ENCODE results near the gene LKAAEAR1. TPM values are rescaled to one million over a fixed set of nuclear protein-coding genes. Genes with fewer than 3 reads are reported as not detected.

The LKAAEAR1 gene
- total and polyA plus RNA-seq, 4 donors, result not detected

DNA sequence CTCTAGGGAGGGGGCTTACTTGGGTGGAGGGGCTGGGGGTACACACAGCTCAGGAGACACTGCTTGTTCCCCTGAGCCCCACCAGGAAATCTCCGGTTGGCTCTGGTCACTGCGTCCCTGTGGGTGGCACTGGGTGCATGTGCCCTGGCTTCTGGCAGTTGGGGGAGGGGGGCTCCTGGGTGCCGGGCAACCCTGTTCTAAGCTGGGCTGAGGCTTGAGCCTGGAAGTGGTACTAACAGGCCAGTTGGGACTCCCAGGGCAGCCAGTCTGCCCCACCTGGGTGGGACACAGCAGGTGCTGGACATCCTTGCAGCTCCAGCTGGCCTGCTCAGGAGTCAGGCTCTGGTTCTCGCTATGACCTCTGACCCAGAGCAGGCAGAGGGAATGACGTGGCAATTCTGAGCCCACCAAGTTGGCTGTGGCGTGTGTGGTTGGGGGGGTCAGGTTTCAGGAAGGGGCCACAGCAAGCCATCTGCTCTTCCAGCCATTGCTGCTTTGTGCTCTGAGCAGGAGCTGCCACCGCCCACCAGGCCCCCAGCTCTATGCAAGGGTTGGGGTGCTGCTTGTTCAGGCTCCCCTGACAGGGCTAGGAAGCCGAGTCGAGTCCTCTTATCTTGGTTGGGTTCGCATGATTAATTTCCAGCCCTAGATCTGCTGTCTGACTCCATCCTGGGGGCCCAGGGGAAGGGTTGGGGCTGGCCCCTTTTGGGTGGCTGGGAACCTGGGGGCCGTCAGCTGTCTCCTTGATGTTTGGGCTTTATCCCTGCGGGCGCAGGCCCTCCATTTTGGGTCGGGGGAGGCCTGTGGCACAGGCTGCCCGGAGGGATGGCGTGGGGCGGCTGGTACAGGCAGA, 47.6 kb downstream of the LKAAEAR1 start:
- intact Hi-C loops (cut with DNase I), result no loop called here
- DNase-seq, result no peak
- no peaks in the 10 kb centered on the region for H3K27me3 ChIP-seq (ENCODE audit: control insufficient read depth in 1 of 2, insufficient read depth in 2 of 2, low read length in 1 of 2)
- no peak overlapping the region for H3K4me3 ChIP-seq (ENCODE audit: low read length in 2 of 2)
- no peaks in the 10 kb centered on the region for H3K9me3 ChIP-seq (ENCODE audit: control insufficient read depth, low read length)
- no peaks in the 10 kb centered on the region for H3K4me1 ChIP-seq (ENCODE audit: control insufficient read depth in 1 of 2, insufficient read depth in 2 of 2, low read length in 2 of 2)
- peaks cover 0 to 4% of the 10 kb centered on the region in 2 donors for H3K36me3 ChIP-seq (ENCODE audit: control insufficient read depth in 1 of 2, insufficient read depth in 2 of 2, low read length in 1 of 2)
- WGBS, 2 donors, result 60 to 62% methylated on average over 17 of the region's 17 CpGs
- H3K27ac ChIP-seq (ENCODE audit: low read depth in 1 of 2, low read length in 2 of 2), result no peak overlapping the region
- ATAC-seq (ENCODE audit: low FRiP score), result no peak

GRCh38 chr20:64035933-64036345, 48.3 kb downstream of the LKAAEAR1 start, which contains the start of gene C20orf204:
Gene C20orf204, plus strand, starts transcription at chr20:64036182. Its CDS starts 142 bp downstream, at chr20:64036324.
- no peaks in the 10 kb centered on the region for H3K9me3 ChIP-seq (ENCODE audit: control insufficient read depth, low read length)
- peaks cover 0 to 4% of the 10 kb centered on the region in 2 donors for H3K36me3 ChIP-seq (ENCODE audit: control insufficient read depth in 1 of 2, insufficient read depth in 2 of 2, low read length in 1 of 2)
- intact Hi-C loops (cut with DNase I), result no loop called here
- 68 to 76% methylated on average over 10 of the region's 10 CpGs for WGBS, 2 donors
- DNase-seq (no peak), ATAC-seq (ENCODE audit: low FRiP score) (no peak)
- no peak within 1 kb of the TSS for H3K4me3 ChIP-seq (ENCODE audit: low read length in 2 of 2)
- no peaks in the 10 kb centered on the region for H3K4me1 ChIP-seq (ENCODE audit: control insufficient read depth in 1 of 2, insufficient read depth in 2 of 2, low read length in 2 of 2)
- H3K27me3 ChIP-seq (ENCODE audit: control insufficient read depth in 1 of 2, insufficient read depth in 2 of 2, low read length in 1 of 2), result no peaks in the 10 kb centered on the region
- H3K27ac ChIP-seq (ENCODE audit: low read depth in 1 of 2, low read length in 2 of 2), result no peak within 1 kb of the TSS

GRCh38 chr20:64035066-64035932, 48.9 kb downstream of the LKAAEAR1 start:
- Histone ChIP-seq H3K36me3 (ENCODE audit: control insufficient read depth in 1 of 2, insufficient read depth in 2 of 2, low read length in 1 of 2) (peaks cover 0 to 6% of the 10 kb centered on the region in 2 donors), H3K27me3 (ENCODE audit: control insufficient read depth in 1 of 2, insufficient read depth in 2 of 2, low read length in 1 of 2) (no peaks in the 10 kb centered on the region), H3K4me1 (ENCODE audit: control insufficient read depth in 1 of 2, insufficient read depth in 2 of 2, low read length in 2 of 2) (no peaks in the 10 kb centered on the region), H3K9me3 (ENCODE audit: control insufficient read depth, low read length) (no peaks in the 10 kb centered on the region), H3K4me3 (ENCODE audit: low read length in 2 of 2) (no peak overlapping the region), H3K27ac (ENCODE audit: low read depth in 1 of 2, low read length in 2 of 2) (no peak overlapping the region)
- 83% methylated on average over 17 of the region's 17 CpGs for WGBS, 2 donors
- DNase-seq (no peak), ATAC-seq (ENCODE audit: low FRiP score) (no peak)
- intact Hi-C loops (cut with DNase I), result no loop called here

- no peak for ATAC-seq (ENCODE audit: low FRiP score)
- intact Hi-C loops (cut with DNase I), result no loop called here
- 72 to 77% methylated on average over 11 of the region's 11 CpGs for WGBS, 2 donors
Measured at GRCh38 chr20:64033981-64034493, 50.2 kb downstream of the LKAAEAR1 start.

More at GRCh38 chr20:64033981-64034493, 50.2 kb downstream of the LKAAEAR1 start:
- H3K27me3 ChIP-seq (ENCODE audit: control insufficient read depth in 1 of 2, insufficient read depth in 2 of 2, low read length in 1 of 2), result no peaks in the 10 kb centered on the region
- H3K27ac ChIP-seq (ENCODE audit: low read depth in 1 of 2, low read length in 2 of 2), result no peak overlapping the region
- H3K9me3 ChIP-seq (ENCODE audit: control insufficient read depth, low read length), result no peaks in the 10 kb centered on the region
- H3K4me3 ChIP-seq (ENCODE audit: low read length in 2 of 2), result no peak overlapping the region
- no peaks in the 10 kb centered on the region for H3K4me1 ChIP-seq (ENCODE audit: control insufficient read depth in 1 of 2, insufficient read depth in 2 of 2, low read length in 2 of 2)
- peaks cover 0 to 11% of the 10 kb centered on the region in 2 donors for H3K36me3 ChIP-seq (ENCODE audit: control insufficient read depth in 1 of 2, insufficient read depth in 2 of 2, low read length in 1 of 2)
- no peak for DNase-seq

Small RNA genes within 50 kb of the gene (microRNA-seq; reads per million reads assigned to microRNA genes)
- gene MIR6813, result 0 to 2.0 reads per million in 2 donors

Other genes with a start within 250 kb of the LKAAEAR1 start
- gene ABHD16B, start 222.9 kb downstream of the LKAAEAR1 start, total RNA-seq, result not detected
- gene ABHD16B, start 222.9 kb downstream of the LKAAEAR1 start, polyA plus RNA-seq, result under 1 TPM in 1 of 2 donors, not detected in 1; 0.38 TPM
- 100 to 1,000 TPM in 1 of 2 donors, 10 to 100 TPM in 1; 91.2 to 110 TPM for gene TPD52L2, start 219.1 kb downstream of the LKAAEAR1 start, total RNA-seq
- gene TPD52L2, start 219.1 kb downstream of the LKAAEAR1 start, polyA plus RNA-seq, result 100 to 1,000 TPM in 1 of 2 donors, 10 to 100 TPM in 1; 89.8 to 112 TPM
- 10 to 100 TPM; 34.6 to 38.1 TPM for gene DNAJC5, start 189.3 kb downstream of the LKAAEAR1 start, total RNA-seq
- gene DNAJC5, start 189.3 kb downstream of the LKAAEAR1 start, polyA plus RNA-seq, result 10 to 100 TPM; 16.2 to 17.2 TPM
- gene UCKL1, start 128.0 kb downstream of the LKAAEAR1 start, total RNA-seq, result 10 to 100 TPM; 27.2 to 39.5 TPM
- 10 to 100 TPM; 24.3 to 85.0 TPM for gene UCKL1, start 128.0 kb downstream of the LKAAEAR1 start, polyA plus RNA-seq
- gene ZNF512B, start 114.5 kb downstream of the LKAAEAR1 start, total RNA-seq, result 10 to 100 TPM; 10.8 to 16.5 TPM
- gene ZNF512B, start 114.5 kb downstream of the LKAAEAR1 start, polyA plus RNA-seq, result 10 to 100 TPM in 1 of 2 donors, 1 to 10 TPM in 1; 1.5 to 10.8 TPM
- gene SAMD10, start 104.8 kb downstream of the LKAAEAR1 start, total RNA-seq, result 1 to 10 TPM in 1 of 2 donors, under 1 TPM in 1; 0.84 to 4.1 TPM
- 1 to 10 TPM; 1.8 to 2.0 TPM for gene SAMD10, start 104.8 kb downstream of the LKAAEAR1 start, polyA plus RNA-seq
- 10 to 100 TPM; 50.3 to 59.1 TPM for gene PRPF6, start 103.3 kb downstream of the LKAAEAR1 start, total RNA-seq
- gene PRPF6, start 103.3 kb downstream of the LKAAEAR1 start, polyA plus RNA-seq, result 10 to 100 TPM; 20.9 to 53.3 TPM
- gene C20orf204, start 48.2 kb downstream of the LKAAEAR1 start, total RNA-seq, result 1 to 10 TPM; 1.7 to 2.8 TPM
- 1 to 10 TPM in 1 of 2 donors, not detected in 1; 2.1 TPM for gene C20orf204, start 48.2 kb downstream of the LKAAEAR1 start, polyA plus RNA-seq
- gene SOX18, start 34.8 kb downstream of the LKAAEAR1 start, total RNA-seq, result 100 to 1,000 TPM in 1 of 2 donors, 10 to 100 TPM in 1; 43.2 to 186 TPM
- 1 to 10 TPM; 1.3 to 2.6 TPM for gene SOX18, start 34.8 kb downstream of the LKAAEAR1 start, polyA plus RNA-seq
- 10 to 100 TPM; 45.5 to 71.1 TPM for gene TCEA2, start 21.2 kb downstream of the LKAAEAR1 start, total RNA-seq
- gene TCEA2, start 21.2 kb downstream of the LKAAEAR1 start, polyA plus RNA-seq, result 10 to 100 TPM; 26.2 to 80.1 TPM
- gene RGS19, start 4.9 kb downstream of the LKAAEAR1 start, total RNA-seq, result 10 to 100 TPM; 19.0 to 20.1 TPM
- 10 to 100 TPM; 10.8 to 23.8 TPM for gene RGS19, start 4.9 kb downstream of the LKAAEAR1 start, polyA plus RNA-seq
- 1 to 10 TPM in 1 of 2 donors, under 1 TPM in 1; 0.78 to 2.9 TPM for gene OPRL1, start 4.3 kb downstream of the LKAAEAR1 start, total RNA-seq
- gene OPRL1, start 4.3 kb downstream of the LKAAEAR1 start, polyA plus RNA-seq, result 1 to 10 TPM in 1 of 2 donors, under 1 TPM in 1; 0.72 to 1.1 TPM
- gene NPBWR2, start 23.2 kb upstream of the LKAAEAR1 start, total RNA-seq, result not detected
- not detected for gene NPBWR2, start 23.2 kb upstream of the LKAAEAR1 start, polyA plus RNA-seq
- gene MYT1, start 80.1 kb upstream of the LKAAEAR1 start, total RNA-seq, result not detected
- not detected for gene MYT1, start 80.1 kb upstream of the LKAAEAR1 start, polyA plus RNA-seq
- 10 to 100 TPM; 38.7 to 71.4 TPM for gene PCMTD2, start 171.3 kb upstream of the LKAAEAR1 start, total RNA-seq
- gene PCMTD2, start 171.3 kb upstream of the LKAAEAR1 start, polyA plus RNA-seq, result 10 to 100 TPM; 14.9 to 50.2 TPM